HCT116 (cell line): Measurements from ENCODE around the gene ACOT9. TPM values are rescaled to one million over a fixed set of nuclear protein-coding genes. Genes with fewer than 3 reads are reported as not detected.
A peak's percentile ranks its signal among the peaks of the same experiment; 100 is the strongest.

ENCODE experiments used
- ATAC-seq: fragments of 200-7000 bp; cut with Tn5 transposase; 2 replicates; pipeline ENCODE4 v1.9.1; 2020; ENCODE audit warnings: mild to moderate bottlenecking, moderate library complexity
- BruUV-seq: library from RNA; stranded (reverse); fragments of 400-500 nt; replicated peaks from 2 replicates; lab custom pipeline; 2021; lab: Mats Ljungman, UMichigan
- CTCF ChIA-PET: fragments of 300-600 bp; sonication (Branson Sonifier 250); formaldehyde crosslinking; loops from one replicate; lab custom pipeline; 2021; ENCODE audit warnings: antibody characterized with exemption; lab: Charles Lee
- POLR2A ChIA-PET: fragments of 300-600, 350-600 bp; sonication (Branson Sonifier 250); formaldehyde crosslinking; loops from one replicate; lab custom pipeline; 2021; ENCODE audit warnings: antibody characterized with exemption; lab: Charles Lee
- RAD21 ChIA-PET, 2 experiments: fragments of 300-600 bp; sonication (Branson Sonifier 250); formaldehyde crosslinking; loops; one replicate each; lab custom pipeline; 2023; ENCODE audit warnings: low total read pairs in 2 of 2; ENCODE audit not compliant: uncharacterized antibody in 2 of 2, unreplicated experiment in 2 of 2, low non-redundant PET in 1 of 2; lab: Charles Lee
- DNase-seq: peaks from one replicate; pipeline ENCODE4 v3.0.0-alpha.2; 2010; ENCODE audit warnings: low read depth, low spot score
- H2AFZ ChIP-seq: fragments of 200-600 bp; shearing (Covaris generic), sonication (generic); 2 replicates; pipeline ENCODE4 v1.6.1; 2017; ENCODE audit warnings: low read depth, mixed run types, mixed read lengths, antibody characterized with exemption, low read length; ENCODE audit not compliant: poor library complexity, severe bottlenecking
- H3K27ac ChIP-seq: 2 replicates; pipeline ENCODE4 v1.5.1; 2012; ENCODE audit warnings: low read depth, low read length
- H3K27me3 ChIP-seq: fragments of 200-600 bp; sonication (generic); 2 replicates; pipeline ENCODE4 v1.6.1; 2016; ENCODE audit warnings: mixed run types, low read length, mixed read lengths; ENCODE audit not compliant: insufficient read depth
- H3K36me3 ChIP-seq, 2 experiments: fragments of 200-500 bp in 1 of 2; fragments of 200-600 bp in 1 of 2; sonication (Bioruptor generic) in 1 of 2; sonication (generic) in 1 of 2; 2 replicates each; pipeline versions ENCODE4 v1.5.1 to v1.6.1; 2014 to 2016; ENCODE audit warnings: low read length in 2 of 2, inconsistent platforms in 1 of 2, mixed read lengths in 1 of 2, mixed run types in 1 of 2; ENCODE audit not compliant: insufficient read depth in 2 of 2, control insufficient read depth in 1 of 2
- H3K4me1 ChIP-seq, 2 experiments: fragments of 200-600 bp in 1 of 2; sonication (generic) in 1 of 2; 2 replicates each; pipeline versions ENCODE4 v1.5.1 to v1.6.1; 2012 to 2017; ENCODE audit warnings: low read length in 2 of 2, inconsistent platforms in 1 of 2, mild to moderate bottlenecking in 1 of 2, mixed read lengths in 1 of 2, mixed run types in 1 of 2, moderate library complexity in 1 of 2; ENCODE audit not compliant: insufficient read depth in 2 of 2, control insufficient read depth in 1 of 2
- H3K4me2 ChIP-seq: fragments of 200-600 bp; sonication (generic); 2 replicates; pipeline ENCODE4 v1.6.1; 2017; ENCODE audit warnings: mixed run types, low read length, mixed read lengths
- H3K4me3 ChIP-seq, 2 experiments: fragments of 200-600 bp in 1 of 2; sonication (generic) in 1 of 2; replicated peaks in 1 of 2; 2 replicates each; pipeline ENCODE4 v1.5.1; 2011 to 2016; ENCODE audit warnings: low read length in 2 of 2, control low read depth in 1 of 2, low read depth in 1 of 2, mild to moderate bottlenecking in 1 of 2, mixed read lengths in 1 of 2, mixed run types in 1 of 2
- H3K79me2 ChIP-seq: fragments of 200-600 bp; sonication (generic); 2 replicates; pipeline ENCODE4 v1.6.1; 2017; ENCODE audit warnings: mild to moderate bottlenecking, mixed run types, low read length, moderate library complexity, mixed read lengths; ENCODE audit not compliant: insufficient read depth
- H3K9ac ChIP-seq: fragments of 200-600 bp; sonication (generic); 2 replicates; pipeline ENCODE4 v1.6.1; 2016; ENCODE audit warnings: low read length, mixed read lengths
- H3K9me2 ChIP-seq: fragments of 200-600 bp; sonication (generic), shearing (Covaris generic); 2 replicates; pipeline ENCODE4 v1.6.1; 2017; ENCODE audit warnings: mixed run types, mild to moderate bottlenecking, moderate library complexity; ENCODE audit not compliant: insufficient read depth
- H3K9me3 ChIP-seq, 2 experiments: fragments of 200-500 bp in 1 of 2; fragments of 200-600 bp in 1 of 2; sonication (Bioruptor generic) in 1 of 2; sonication (generic) in 1 of 2; 2 replicates each; pipeline ENCODE4 v1.6.1; 2014 to 2017; ENCODE audit warnings: low read length in 2 of 2, mixed read lengths in 2 of 2, inconsistent platforms in 1 of 2, low read depth in 1 of 2, mild to moderate bottlenecking in 1 of 2, mixed run types in 1 of 2, moderate library complexity in 1 of 2; ENCODE audit not compliant: control insufficient read depth in 1 of 2, insufficient read depth in 1 of 2
- H4K20me1 ChIP-seq: fragments of 200-600 bp; sonication (generic), shearing (Covaris generic); 2 replicates; pipeline ENCODE4 v1.6.1; 2017; ENCODE audit warnings: mixed run types, mild to moderate bottlenecking, moderate library complexity; ENCODE audit not compliant: insufficient read depth
- CTCF ChIP-seq, 3 experiments: fragments of 200-600 bp in 1 of 3; sonication (generic) in 1 of 3; IDR thresholded peaks in 2 of 3; conservative IDR thresholded peaks in 1 of 3; 2 replicates each; pipeline ENCODE4 v1.5.1; 2012 to 2017; ENCODE audit warnings: low read depth in 2 of 3, low read length in 2 of 3, antibody characterized with exemption in 1 of 3, borderline replicate concordance in 1 of 3, control low read depth in 1 of 3, mild to moderate bottlenecking in 1 of 3, mixed read lengths in 1 of 3, mixed run types in 1 of 3, moderate library complexity in 1 of 3; ENCODE audit not compliant: insufficient read depth in 1 of 3
- FOSL1 ChIP-seq: IDR thresholded peaks from 2 replicates; pipeline ENCODE4 v1.6.1; 2012; ENCODE audit warnings: low read depth
- JUND ChIP-seq: IDR thresholded peaks from 2 replicates; pipeline ENCODE4 v1.6.1; 2012
- MAX ChIP-seq: IDR thresholded peaks from 2 replicates; pipeline ENCODE4 v1.6.1; 2012
- POLR2A ChIP-seq: IDR thresholded peaks from 2 replicates; pipeline ENCODE4 v1.7.0; 2011; ENCODE audit warnings: borderline replicate concordance; ENCODE audit not compliant: insufficient read depth, insufficient read length; ENCODE audit errors: extremely low read depth
- POLR2AphosphoS5 ChIP-seq: IDR thresholded peaks from 2 replicates; pipeline ENCODE4 v1.6.1; 2011; ENCODE audit warnings: mild to moderate bottlenecking, low read depth, low read length, moderate library complexity
- REST ChIP-seq: IDR thresholded peaks from 2 replicates; pipeline ENCODE4 v1.6.1; 2012; ENCODE audit warnings: low read depth
- SP1 ChIP-seq: IDR thresholded peaks from 2 replicates; pipeline ENCODE4 v1.6.1; 2012; ENCODE audit warnings: low read depth
- SRF ChIP-seq: IDR thresholded peaks from 2 replicates; pipeline ENCODE4 v1.6.1; 2012; ENCODE audit warnings: low read depth
- TCF7L2 ChIP-seq: IDR thresholded peaks from 2 replicates; pipeline ENCODE4 v1.7.0; 2011; ENCODE audit warnings: borderline replicate concordance, inconsistent platforms; ENCODE audit not compliant: insufficient read depth, insufficient read length; ENCODE audit errors: extremely low read depth
- intact Hi-C: fragments of 100-400 bp; cut with micrococcal nuclease; formaldehyde crosslinking; loops from 2 replicates; pipeline ENCODE4 v1.10.0; 2022
- total RNA-seq: library from RNA; stranded (reverse); gene quantifications from one replicate; pipeline ENCODE4 v1.2.1, GENCODE V29; 2021; ENCODE audit not compliant: unreplicated experiment

The ACOT9 gene
- total RNA-seq, 1 experiment from 2014 or later: 59.7 TPM

GRCh38 chrX:23786268-23786815 is 43.3 kb upstream of the ACOT9 start:
- no TSS peak for BruUV-seq
- intact Hi-C loops: no loop called here
- POLR2A ChIA-PET: interaction anchor here (1.0 to 7.7 kb wide), 6 partner anchors 10 to 115 kb away, joined by 3 to 75 read pairs (median 7); no protein-coding TSS in a partner anchor
- Histone ChIP-seq H3K9me3 (no peaks in the 10 kb centered on the region), H3K79me2 (peaks cover 18% of the 10 kb centered on the region), H2AFZ (no peak overlapping the region), H3K9ac (no peak overlapping the region), H3K4me1 (peaks cover 17 to 49% of the 10 kb centered on the region in 2 experiments), H3K4me3 (no peak overlapping the region), H3K27ac (peak overlapping the region; percentile 78; the same call in 1 of the 2 replicates), H3K36me3 (peaks cover 7 to 17% of the 10 kb centered on the region in 2 experiments), H3K9me2 (no peaks in the 10 kb centered on the region), H4K20me1 (0 out of 2 replicates have a peak, but pooled peaks cover 6% of the 10 kb centered on the region), H3K4me2 (0 out of 2 replicates have a peak overlapping the region, but pooled peaks have one; percentile 86), H3K27me3 (no peaks in the 10 kb centered on the region)
- DNase-seq: no peak
- CTCF ChIA-PET: interaction anchor here (2.9 kb wide), 1 partner anchor 115 kb away, joined by 14 read pairs; no protein-coding TSS in a partner anchor
- RAD21 ChIA-PET: interaction anchor here in 1 of 2 experiments (0.7 kb wide), 1 partner anchor 114 kb away, joined by 3 read pairs; no protein-coding TSS in a partner anchor
- ATAC-seq: no peak
- TF ChIP-seq SRF (no peak), SP1 (no peak), POLR2AphosphoS5 (peak; percentile 66), REST (no peak), FOSL1 (no peak), TCF7L2 (no peak), JUND (no peak), CTCF (IDR thresholded peaks at IDR 0.05 in 2 of 3, conservative IDR thresholded peaks at IDR 0.05 in 1 of 3; ENCODE audit: borderline replicate concordance in 1 of 3, insufficient read depth in 1 of 3, low read depth in 2 of 3, low read length in 2 of 3) (no peak), MAX (no peak), POLR2A (peak; percentile 21)
